Hepatocyte (in vitro differentiated cells): Measurements from ENCODE around the gene CD8A. TPM values are rescaled to one million over a fixed set of nuclear protein-coding genes. Genes with fewer than 3 reads are reported as not detected.

ENCODE experiments used
- polyA plus RNA-seq: library from polyadenylated mRNA; unstranded; fragments of >200 nt; fragmentation: Nextera tagmentation; extraction: Ambion mirVana; gene quantifications from 2 replicates; pipeline ENCODE4 v1.2.1, GENCODE V29; 2016
- total RNA-seq: library from RNA; depleted of rRNA; stranded (reverse); fragments of >200 nt; gene quantifications from 2 replicates; pipeline ENCODE4 v1.2.3, GENCODE V29; 2014

The CD8A gene
- total and polyA plus RNA-seq, 2 experiments from 2014 or later, result 0.33 TPM; not detected in 1

Other genes starting within 250 kb of the CD8A start
- 57.0 and 68.0 TPM in 2 replicates for gene CHMP3, start 227.5 kb downstream of the CD8A start, total RNA-seq
- gene CHMP3, start 227.5 kb downstream of the CD8A start, polyA plus RNA-seq, result 74.4 and 75.5 TPM in 2 replicates
- gene RNF103, start 167.0 kb downstream of the CD8A start, total RNA-seq, result 57.0 and 59.4 TPM in 2 replicates
- 35.3 and 39.5 TPM in 2 replicates for gene RNF103, start 167.0 kb downstream of the CD8A start, polyA plus RNA-seq
- gene RMND5A, start 70.6 kb downstream of the CD8A start, total RNA-seq, result 72.3 and 80.8 TPM in 2 replicates
- gene RMND5A, start 70.6 kb downstream of the CD8A start, polyA plus RNA-seq, result 23.0 and 25.7 TPM in 2 replicates
- gene CD8B, start 71.0 kb upstream of the CD8A start, total RNA-seq, result 1.00 and 1.5 TPM in 2 replicates
- gene CD8B, start 71.0 kb upstream of the CD8A start, polyA plus RNA-seq, result 1.1 and 3.0 TPM in 2 replicates
- 8.6 and 10.0 TPM in 2 replicates for gene RGPD1, start 151.2 kb upstream of the CD8A start, total RNA-seq
- 0.92 and 1.6 TPM in 2 replicates for gene RGPD1, start 151.2 kb upstream of the CD8A start, polyA plus RNA-seq
- gene PLGLB1, start 230.9 kb upstream of the CD8A start, total RNA-seq, result 4.4 and 6.6 TPM in 2 replicates
- 7.4 and 9.8 TPM in 2 replicates for gene PLGLB1, start 230.9 kb upstream of the CD8A start, polyA plus RNA-seq